Measurements from ENCODE around the gene MIS18BP1.

MIS18BP1 gene

DNA sequence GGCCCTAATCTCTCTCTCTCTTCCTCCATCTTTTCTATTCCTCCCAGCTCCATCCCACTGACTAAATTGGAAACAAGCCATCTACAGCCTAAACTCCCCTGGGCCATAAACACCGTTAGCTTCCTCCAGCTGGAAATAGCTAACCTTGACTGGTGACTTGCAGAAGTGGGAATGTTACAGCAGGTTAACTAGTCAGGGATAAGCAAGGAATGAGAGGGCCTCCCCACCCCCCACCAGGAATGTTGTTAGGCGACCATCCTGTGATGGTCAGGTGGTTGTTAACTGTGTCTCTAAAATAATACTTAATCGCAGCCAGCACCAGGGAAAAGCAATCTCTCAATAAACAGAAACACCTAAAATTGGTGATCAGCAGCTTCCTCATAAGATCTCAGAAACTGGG is 40.8 kb downstream of the MIS18BP1 start:
- no peak overlapping the region for H3K4me3 ChIP-seq (ENCODE audit: low read depth, low read length)
- TF ChIP-seq, protein P1, sequence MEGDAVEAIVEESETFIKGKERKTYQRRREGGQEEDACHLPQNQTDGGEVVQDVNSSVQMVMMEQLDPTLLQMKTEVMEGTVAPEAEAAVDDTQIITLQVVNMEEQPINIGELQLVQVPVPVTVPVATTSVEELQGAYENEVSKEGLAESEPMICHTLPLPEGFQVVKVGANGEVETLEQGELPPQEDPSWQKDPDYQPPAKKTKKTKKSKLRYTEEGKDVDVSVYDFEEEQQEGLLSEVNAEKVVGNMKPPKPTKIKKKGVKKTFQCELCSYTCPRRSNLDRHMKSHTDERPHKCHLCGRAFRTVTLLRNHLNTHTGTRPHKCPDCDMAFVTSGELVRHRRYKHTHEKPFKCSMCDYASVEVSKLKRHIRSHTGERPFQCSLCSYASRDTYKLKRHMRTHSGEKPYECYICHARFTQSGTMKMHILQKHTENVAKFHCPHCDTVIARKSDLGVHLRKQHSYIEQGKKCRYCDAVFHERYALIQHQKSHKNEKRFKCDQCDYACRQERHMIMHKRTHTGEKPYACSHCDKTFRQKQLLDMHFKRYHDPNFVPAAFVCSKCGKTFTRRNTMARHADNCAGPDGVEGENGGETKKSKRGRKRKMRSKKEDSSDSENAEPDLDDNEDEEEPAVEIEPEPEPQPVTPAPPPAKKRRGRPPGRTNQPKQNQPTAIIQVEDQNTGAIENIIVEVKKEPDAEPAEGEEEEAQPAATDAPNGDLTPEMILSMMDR (conservative IDR thresholded peaks at IDR 0.05; ENCODE audit: low read depth, low read length): no peak
- DNase-seq (ENCODE audit: low read depth): no peak

DNA sequence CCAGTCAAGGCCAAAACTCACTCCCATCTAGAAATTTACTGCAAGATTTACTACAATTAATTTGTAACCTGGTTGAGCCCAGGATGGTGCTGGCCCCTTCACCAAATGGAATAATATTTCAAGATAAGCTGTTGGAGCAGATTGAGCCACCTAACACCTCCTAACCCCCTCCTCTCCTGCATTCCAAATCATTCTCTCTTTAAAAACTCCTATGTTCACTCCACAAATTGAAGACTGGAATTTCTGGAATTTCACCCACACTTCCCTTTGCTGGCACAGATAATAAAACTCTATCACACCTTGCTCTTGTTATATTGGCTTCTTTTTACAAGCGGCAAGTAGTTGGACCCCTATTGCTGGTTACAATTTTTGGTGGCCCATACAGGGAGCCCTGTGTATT is 41.7 kb downstream of the MIS18BP1 start:
- no peak overlapping the region for H3K4me3 ChIP-seq (ENCODE audit: low read depth, low read length)
- TF ChIP-seq, protein P1 (conservative IDR thresholded peaks at IDR 0.05; ENCODE audit: low read depth, low read length): no peak
- no peak for DNase-seq (ENCODE audit: low read depth)

DNA sequence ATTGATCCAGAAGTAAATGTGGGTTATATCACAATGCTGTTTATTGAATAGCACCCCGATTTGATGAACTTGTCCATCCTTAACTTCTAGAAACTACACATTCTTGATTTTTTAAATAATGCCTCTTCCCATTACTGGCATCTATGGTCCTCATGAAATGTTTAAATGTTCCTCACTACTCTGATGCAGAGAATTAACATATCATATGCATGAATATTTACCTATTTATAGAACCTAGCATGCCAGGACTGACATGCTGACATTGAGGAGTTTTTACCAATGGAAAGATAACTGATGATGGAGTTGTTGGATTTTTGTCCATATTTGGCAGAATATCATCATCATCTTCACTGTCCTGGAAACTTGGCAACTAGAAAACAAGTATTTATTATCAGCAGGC is 42.8 kb downstream of the MIS18BP1 start:
- TF ChIP-seq, protein P1 (conservative IDR thresholded peaks at IDR 0.05; ENCODE audit: low read depth, low read length): no peak
- H3K4me3 ChIP-seq (ENCODE audit: low read depth, low read length): no peak overlapping the region
- no peak for DNase-seq (ENCODE audit: low read depth)

DNA sequence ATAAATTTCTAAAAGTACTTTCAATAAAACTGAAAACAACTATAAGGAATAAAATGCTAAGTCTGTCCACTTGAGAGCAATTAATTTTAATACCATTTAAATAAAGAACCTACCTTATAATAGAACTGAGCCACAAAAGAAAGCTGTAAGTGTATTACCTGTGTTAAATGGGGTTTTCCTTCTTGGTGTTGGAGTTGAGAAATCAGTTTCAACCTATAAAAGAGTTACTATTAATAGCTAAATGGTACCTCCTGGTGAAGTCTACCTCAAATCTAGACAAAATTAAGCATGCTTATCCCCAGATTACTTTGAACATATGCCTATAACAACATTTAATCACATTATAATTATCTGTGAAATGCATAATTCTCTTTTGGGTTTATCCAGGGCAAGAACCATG is 48.8 kb downstream of the MIS18BP1 start:
- H3K4me3 ChIP-seq (ENCODE audit: low read depth, low read length): no peak overlapping the region
- DNase-seq (ENCODE audit: low read depth): no peak
- TF ChIP-seq, protein P1 (conservative IDR thresholded peaks at IDR 0.05; ENCODE audit: low read depth, low read length): no peak

DNA sequence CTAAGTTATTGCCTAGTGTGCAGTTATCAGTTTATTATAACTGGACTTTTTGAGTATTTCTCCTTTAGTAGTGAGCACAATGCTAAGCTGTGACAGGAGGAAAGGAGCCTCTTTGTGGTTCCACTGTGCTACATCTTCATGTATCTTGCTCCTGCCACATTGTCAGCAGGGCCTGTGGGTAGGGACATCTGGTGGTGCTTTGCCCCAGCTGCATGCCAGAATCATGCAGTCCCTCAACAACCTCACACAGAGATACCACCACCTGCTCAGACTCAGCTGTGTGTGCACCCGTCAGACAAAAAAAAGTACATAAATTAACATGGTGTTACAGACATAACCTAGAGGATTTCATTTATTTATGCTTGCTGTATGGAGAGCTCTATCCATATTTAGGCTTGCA is 51.1 kb downstream of the MIS18BP1 start:
- DNase-seq (ENCODE audit: low read depth): peak; percentile 53
- TF ChIP-seq, protein P1 (conservative IDR thresholded peaks at IDR 0.05; ENCODE audit: low read depth, low read length): peak; percentile 57
- H3K4me3 ChIP-seq (ENCODE audit: low read depth, low read length): no peak overlapping the region

DNA sequence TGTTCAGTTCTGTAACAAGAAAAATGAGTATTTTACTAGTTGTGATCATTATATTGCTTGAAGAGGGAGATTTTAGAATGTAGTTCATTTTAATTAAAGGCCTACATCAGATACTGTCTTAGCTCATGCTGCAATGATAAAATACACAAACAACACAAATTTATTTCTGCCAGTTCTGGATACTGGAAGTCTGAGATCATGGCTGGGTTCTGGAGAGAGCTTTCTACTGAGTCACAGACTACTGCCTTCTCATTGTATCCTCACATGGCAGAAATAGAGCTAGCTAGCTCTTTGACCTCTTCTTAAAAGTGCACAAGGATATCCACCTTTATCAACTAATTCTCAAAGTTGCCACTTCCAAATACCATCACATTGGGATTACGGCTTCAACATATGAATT is 53.8 kb downstream of the MIS18BP1 start:
- TF ChIP-seq, protein P1 (conservative IDR thresholded peaks at IDR 0.05; ENCODE audit: low read depth, low read length): no peak
- no peak overlapping the region for H3K4me3 ChIP-seq (ENCODE audit: low read depth, low read length)
- DNase-seq (ENCODE audit: low read depth): peak; percentile 73

DNA sequence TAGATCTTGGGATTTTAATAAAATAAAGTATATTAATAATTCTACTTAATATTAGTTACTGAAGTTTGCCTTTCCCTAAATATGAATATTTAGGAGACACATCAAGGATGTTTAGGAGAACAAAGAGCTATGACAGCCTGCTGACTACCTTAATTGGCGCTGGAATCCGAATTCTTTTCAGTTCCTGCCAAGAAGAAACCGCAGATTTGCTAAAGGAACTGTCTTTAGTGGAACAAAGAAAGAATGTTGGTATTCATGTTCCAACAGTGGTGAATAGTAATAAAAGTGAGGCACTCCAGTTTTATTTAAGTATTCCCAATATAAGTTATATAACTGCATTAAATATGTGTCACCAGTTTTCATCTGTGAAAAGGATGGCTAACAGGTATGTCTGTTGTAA is 54.5 kb downstream of the MIS18BP1 start:
- no peak overlapping the region for H3K4me3 ChIP-seq (ENCODE audit: low read depth, low read length)
- TF ChIP-seq, protein P1 (conservative IDR thresholded peaks at IDR 0.05; ENCODE audit: low read depth, low read length): no peak
- peak; percentile 59 for DNase-seq (ENCODE audit: low read depth)

All from choroid plexus epithelial cell (primary cell).